ENCODE data around the gene BARD1.

GRCh38 chr2:214753455-214753854 lies 56.0 kb downstream of the BARD1 start:
- no peak for TF ChIP-seq POLR2AphosphoS5 (IDR thresholded peaks at IDR 0.05)
- no peak for TF ChIP-seq CTCF (IDR thresholded peaks at IDR 0.05)

Data from upper lobe of left lung (tissue), 4 donors.